H9 (cell line): ENCODE data around the gene TMEM119. TPM values are rescaled to one million over a fixed set of nuclear protein-coding genes. Genes with fewer than 3 reads are reported as not detected.
A peak's percentile ranks its signal among the peaks of the same experiment; 100 is the strongest.

Experiments used
- DNase-seq: peaks from one replicate; pipeline ENCODE4 v3.0.0-alpha.2; 2017
- H2AFZ ChIP-seq: one replicate; pipeline ENCODE4 v1.6.1; 2013; ENCODE audit warnings: mild to moderate bottlenecking, low read length, control low read depth, moderate library complexity
- H2AK5ac ChIP-seq: 2 replicates; pipeline ENCODE4 v1.6.1; 2013; ENCODE audit warnings: low read length, control low read depth, mixed read lengths; ENCODE audit not compliant: insufficient read length
- H2BK120ac ChIP-seq: one replicate; pipeline ENCODE4 v1.6.1; 2013; ENCODE audit warnings: low read depth, mild to moderate bottlenecking, low read length, control low read depth, inconsistent platforms; ENCODE audit not compliant: poor library complexity, severe bottlenecking
- H2BK12ac ChIP-seq: 2 replicates; pipeline ENCODE4 v1.6.1; 2013; ENCODE audit warnings: low read length, control low read depth, mixed read lengths, low read depth; ENCODE audit not compliant: insufficient read length
- H2BK15ac ChIP-seq: 2 replicates; pipeline ENCODE4 v1.6.1; 2013; ENCODE audit warnings: low read depth, low read length, control low read depth
- H2BK20ac ChIP-seq: one replicate; pipeline ENCODE4 v1.6.1; 2013; ENCODE audit warnings: low read depth, mild to moderate bottlenecking, low read length, control low read depth, inconsistent platforms; ENCODE audit not compliant: poor library complexity, severe bottlenecking
- H2BK5ac ChIP-seq: 2 replicates; pipeline ENCODE4 v1.6.1; 2013; ENCODE audit warnings: low read length, control low read depth, mixed read lengths; ENCODE audit not compliant: insufficient read length
- H3K14ac ChIP-seq: 2 replicates; pipeline ENCODE4 v1.6.1; 2013; ENCODE audit warnings: low read length, control low read depth; ENCODE audit not compliant: insufficient read depth
- H3K18ac ChIP-seq: 2 replicates; pipeline ENCODE4 v1.6.1; 2013; ENCODE audit warnings: low read depth, mild to moderate bottlenecking, mixed read lengths, low read length, control low read depth; ENCODE audit not compliant: insufficient read length
- H3K23ac ChIP-seq: 2 replicates; pipeline ENCODE4 v1.6.1; 2013; ENCODE audit warnings: low read length, control low read depth, mixed read lengths, low read depth; ENCODE audit not compliant: insufficient read length
- H3K23me2 ChIP-seq: 2 replicates; pipeline ENCODE4 v1.6.1; 2013; ENCODE audit warnings: low read depth, mild to moderate bottlenecking, mixed read lengths, low read length, control low read depth; ENCODE audit not compliant: insufficient read length, poor library complexity, severe bottlenecking
- H3K27ac ChIP-seq: 2 replicates; pipeline ENCODE4 v1.5.1; 2013; ENCODE audit warnings: low read length, control low read depth, mixed read lengths, low read depth; ENCODE audit not compliant: insufficient read length
- H3K27me3 ChIP-seq: 2 replicates; pipeline ENCODE4 v1.6.1; 2013; ENCODE audit warnings: low read length, control low read depth, inconsistent platforms; ENCODE audit not compliant: insufficient read depth
- H3K4ac ChIP-seq: 2 replicates; pipeline ENCODE4 v1.6.1; 2013; ENCODE audit warnings: low read depth, mild to moderate bottlenecking, control low read depth, inconsistent platforms, low read length, moderate library complexity
- H3K4me1 ChIP-seq: 2 replicates; pipeline ENCODE4 v1.6.1; 2013; ENCODE audit warnings: low read length, control low read depth, inconsistent platforms; ENCODE audit not compliant: insufficient read depth
- H3K4me2 ChIP-seq: 2 replicates; pipeline ENCODE4 v1.6.1; 2013; ENCODE audit warnings: low read length, control low read depth, mixed read lengths; ENCODE audit not compliant: insufficient read length, insufficient read depth
- H3K56ac ChIP-seq: 2 replicates; pipeline ENCODE4 v1.6.1; 2013; ENCODE audit warnings: low read depth, mild to moderate bottlenecking, mixed read lengths, low read length, control low read depth; ENCODE audit not compliant: insufficient read length
- H3K79me1 ChIP-seq: 2 replicates; pipeline ENCODE4 v1.6.1; 2013; ENCODE audit warnings: low read depth, mild to moderate bottlenecking, moderate library complexity, low read length, control low read depth, inconsistent platforms; ENCODE audit not compliant: insufficient read depth, poor library complexity, severe bottlenecking
- H3K79me2 ChIP-seq: 2 replicates; pipeline ENCODE4 v1.6.1; 2013; ENCODE audit warnings: low read length, control low read depth, inconsistent platforms; ENCODE audit not compliant: insufficient read depth
- H3K9ac ChIP-seq: 2 replicates; pipeline ENCODE4 v1.6.1; 2013; ENCODE audit warnings: low read length, control low read depth, mixed read lengths; ENCODE audit not compliant: insufficient read length; ENCODE audit errors: extremely low read depth
- H3K9me3 ChIP-seq: one replicate; pipeline ENCODE4 v1.6.1; 2013; ENCODE audit warnings: low read depth, low read length, inconsistent platforms; ENCODE audit not compliant: control insufficient read depth
- H3T11ph ChIP-seq: one replicate; pipeline ENCODE4 v1.6.1; 2013; ENCODE audit warnings: mild to moderate bottlenecking, low read length, control low read depth, inconsistent platforms
- H4K20me1 ChIP-seq: one replicate; pipeline ENCODE4 v1.6.1; 2013; ENCODE audit not compliant: control insufficient read depth, insufficient read length, insufficient read depth
- H4K5ac ChIP-seq: 2 replicates; pipeline ENCODE4 v1.6.1; 2013; ENCODE audit warnings: low read depth, mild to moderate bottlenecking, mixed read lengths, low read length, control low read depth; ENCODE audit not compliant: insufficient read length
- H4K8ac ChIP-seq: replicated peaks from 2 replicates; pipeline ENCODE4 v1.6.1; 2013; ENCODE audit warnings: low read length, control low read depth, mixed read lengths, low read depth; ENCODE audit not compliant: insufficient read length
- H4K91ac ChIP-seq: 2 replicates; pipeline ENCODE4 v1.6.1; 2013; ENCODE audit warnings: low read depth, mild to moderate bottlenecking, moderate library complexity, mixed read lengths, low read length, control low read depth; ENCODE audit not compliant: insufficient read length
- H3K27ac Mint-ChIP-seq, 3 experiments: 2 replicates in 2 of 3; 3 replicates in 1 of 3; pipeline ENCODE4 v1.8.0; 2020 to 2021; ENCODE audit warnings: mixed read lengths in 3 of 3, mild to moderate bottlenecking in 1 of 3, moderate library complexity in 1 of 3
- H3K27me3 Mint-ChIP-seq: 2 replicates; pipeline ENCODE4 v1.8.0; 2021; ENCODE audit warnings: low read depth, mild to moderate bottlenecking, moderate library complexity, mixed read lengths
- H3K36me3 Mint-ChIP-seq, 3 experiments: 2 replicates in 2 of 3; 3 replicates in 1 of 3; pipeline ENCODE4 v1.8.0; 2020 to 2021; ENCODE audit warnings: low read depth in 3 of 3, mixed read lengths in 3 of 3; ENCODE audit not compliant: insufficient read depth in 1 of 3
- H3K4me1 Mint-ChIP-seq, 2 experiments: 2 replicates each; pipeline ENCODE4 v1.8.0; 2020; ENCODE audit warnings: mixed read lengths in 2 of 2
- H3K4me3 Mint-ChIP-seq, 2 experiments: 2 replicates in 1 of 2; 3 replicates in 1 of 2; pipeline ENCODE4 v1.8.0; 2020 to 2021; ENCODE audit warnings: mild to moderate bottlenecking in 2 of 2, mixed read lengths in 2 of 2, moderate library complexity in 1 of 2
- H3K9me3 Mint-ChIP-seq, 2 experiments: 2 replicates in 1 of 2; 3 replicates in 1 of 2; pipeline ENCODE4 v1.8.0; 2020; ENCODE audit warnings: mild to moderate bottlenecking in 2 of 2, mixed read lengths in 2 of 2, moderate library complexity in 1 of 2
- CTCF ChIP-seq: fragments of 200-600 bp; sonication (generic); conservative IDR thresholded peaks from 3 replicates; pipeline ENCODE4 v1.8.0; 2021; ENCODE audit warnings: antibody characterized with exemption, mild to moderate bottlenecking
- WGBS: extraction: QIAGEN DNeasy Blood & Tissue Kit; methylation state at CpG from one replicate; pipeline ENCODE4 v1.1.7; 2013; ENCODE audit warnings: missing lambda C conversion rate, low lambda C conversion rate, mixed read lengths; ENCODE audit not compliant: insufficient read length; ENCODE audit errors: extremely low coverage; 5-methylcytosine and 5-hydroxymethylcytosine counted together
- total RNA-seq: library from RNA; stranded (reverse); gene quantifications from 2 replicates; pipeline ENCODE4 v1.2.1, GENCODE V29; 2021

The TMEM119 gene
- total RNA-seq, 1 experiment from 2014 or later = not detected

GRCh38 chr12:108561852-108562347, 36.0 kb downstream of the TMEM119 start:
- DNase-seq = no peak
- Mint-ChIP-seq H3K27me3 (no peaks in the 10 kb centered on the region), H3K36me3 (peaks cover 9 to 57% (median 56%) of the 10 kb centered on the region in 3 experiments; a peak in 6 of 7 replicates), H3K27ac (peak overlapping the region; percentile 100), H3K4me3 (peak overlapping the region; percentile 100), H3K9me3 (peaks cover 0 to 3% of the 10 kb centered on the region in 2 experiments; a peak in 2 of 5 replicates), H3K4me1 (peaks cover 24 to 29% of the 10 kb centered on the region in 2 experiments)
- no peak overlapping the region for H2AK5ac ChIP-seq
- H3K23me2 ChIP-seq = peaks cover 18% of the 10 kb centered on the region
- peak overlapping the region; percentile 99 for H3K4me2 ChIP-seq
- no peaks in the 10 kb centered on the region for H3K9me3 ChIP-seq
- no CpG with 5 or more reads among the region's 20 CpGs for WGBS
- TF ChIP-seq CTCF = no peak
- H3K9ac ChIP-seq = peak overlapping the region; percentile 99
- no peak overlapping the region for H4K91ac ChIP-seq
- no peak overlapping the region for H2BK120ac ChIP-seq
- peak overlapping the region; percentile 83 for H3K56ac ChIP-seq
- H3K18ac ChIP-seq = peak overlapping the region; percentile 63
- peaks cover 2% of the 10 kb centered on the region; the same call in 1 of the 2 replicates for H3K4me1 ChIP-seq
- H2AFZ ChIP-seq = no peak overlapping the region
- peaks cover 35% of the 10 kb centered on the region for H3K79me2 ChIP-seq
- peak overlapping the region; percentile 69 for H2BK5ac ChIP-seq
- H3K27me3 ChIP-seq = no peaks in the 10 kb centered on the region
- peak overlapping the region; percentile 32; the same call in 1 of the 2 replicates for H3K14ac ChIP-seq
- H3K79me1 ChIP-seq = no peaks in the 10 kb centered on the region
- peak overlapping the region; percentile 61 for H3K27ac ChIP-seq
- peak overlapping the region; percentile 72 for H4K5ac ChIP-seq
- H3T11ph ChIP-seq = peak overlapping the region; percentile 37
- no peak overlapping the region for H2BK15ac ChIP-seq
- no peak overlapping the region for H3K23ac ChIP-seq
- H4K20me1 ChIP-seq = no peaks in the 10 kb centered on the region
- H3K4ac ChIP-seq = no peak overlapping the region
- H2BK12ac ChIP-seq = no peak overlapping the region
- no peak overlapping the region for H2BK20ac ChIP-seq
- H4K8ac ChIP-seq = no peak overlapping the region
